OCI-LY7 (cell line): Measurements from ENCODE around the gene PPFIA2. TPM values are rescaled to one million over a fixed set of nuclear protein-coding genes. Genes with fewer than 3 reads are reported as not detected.

ENCODE experiments used
- BruUV-seq: library from RNA; stranded (reverse); fragments of 400-500 nt; replicated peaks from 2 replicates; lab custom pipeline; 2021; lab: Mats Ljungman, UMichigan
- CTCF ChIA-PET: fragments of 300-600 bp; sonication (Branson Sonifier 250); formaldehyde crosslinking; loops from one replicate; lab custom pipeline; 2022; ENCODE audit warnings: antibody characterized with exemption; ENCODE audit not compliant: unreplicated experiment; lab: Charles Lee
- POLR2A ChIA-PET: fragments of 300-600 bp; sonication (Branson Sonifier 250); formaldehyde crosslinking; loops from one replicate; lab custom pipeline; 2022; ENCODE audit warnings: antibody characterized with exemption; lab: Charles Lee
- DNase-seq: peaks from one replicate; pipeline ENCODE4 v3.0.0-alpha.2; 2015; ENCODE audit warnings: low spot score
- H2AFZ ChIP-seq: fragments of 200-600 bp; sonication (generic), shearing (Covaris generic); 2 replicates; pipeline ENCODE4 v1.6.1; 2014; ENCODE audit warnings: mild to moderate bottlenecking, antibody characterized with exemption, low read length, moderate library complexity
- H3K27ac ChIP-seq: fragments of 200-600 bp; sonication (generic); 2 replicates; pipeline ENCODE4 v1.5.1; 2014; ENCODE audit warnings: mixed run types, low read depth, mild to moderate bottlenecking, moderate library complexity, low read length, inconsistent platforms; ENCODE audit not compliant: poor library complexity, severe bottlenecking
- H3K36me3 ChIP-seq: fragments of 200-600 bp; sonication (generic); 2 replicates; pipeline ENCODE4 v1.6.1; 2014; ENCODE audit warnings: mild to moderate bottlenecking, antibody characterized with exemption, low read length, moderate library complexity, mixed read lengths; ENCODE audit not compliant: insufficient read depth
- H3K4me1 ChIP-seq: fragments of 200-600 bp; sonication (generic); 2 replicates; pipeline ENCODE4 v1.5.1; 2014; ENCODE audit warnings: mild to moderate bottlenecking, low read length; ENCODE audit not compliant: insufficient read depth, poor library complexity, severe bottlenecking
- H3K4me2 ChIP-seq: fragments of 200-600 bp; sonication (generic); 2 replicates; pipeline ENCODE4 v1.6.1; 2014; ENCODE audit warnings: mild to moderate bottlenecking, low read length
- H3K4me3 ChIP-seq: fragments of 200-600 bp; sonication (generic); 2 replicates; pipeline ENCODE4 v1.5.1; 2014; ENCODE audit warnings: mild to moderate bottlenecking, low read depth, low read length; ENCODE audit not compliant: poor library complexity, severe bottlenecking
- H3K79me2 ChIP-seq: fragments of 200-600 bp; sonication (generic); 2 replicates; pipeline ENCODE4 v1.6.1; 2016; ENCODE audit warnings: low read depth, mild to moderate bottlenecking, low read length, moderate library complexity, mixed read lengths; ENCODE audit not compliant: insufficient read depth
- H3K9me2 ChIP-seq: fragments of 200-600 bp; sonication (generic); 2 replicates; pipeline ENCODE4 v1.6.1; 2016; ENCODE audit warnings: mild to moderate bottlenecking, low read length, mixed read lengths; ENCODE audit not compliant: insufficient read depth
- H3K9me3 ChIP-seq: fragments of 200-600 bp; sonication (generic); 2 replicates; pipeline ENCODE4 v1.6.1; 2014; ENCODE audit warnings: mild to moderate bottlenecking, mixed run types, low read length, mixed read lengths
- H4K20me1 ChIP-seq: fragments of 200-600 bp; sonication (generic); 2 replicates; pipeline ENCODE4 v1.6.1; 2014; ENCODE audit warnings: mild to moderate bottlenecking, antibody characterized with exemption, low read length, moderate library complexity, mixed read lengths; ENCODE audit not compliant: insufficient read depth
- EZH2phosphoT487 ChIP-seq: fragments of 200-600 bp; sonication (generic); IDR thresholded peaks from 2 replicates; pipeline ENCODE4 v1.6.1; 2018; ENCODE audit warnings: low read depth, borderline replicate concordance, mild to moderate bottlenecking, mixed run types, antibody characterized with exemption, low read length, moderate library complexity, mixed read lengths
- intact Hi-C: fragments of 100-400 bp; cut with micrococcal nuclease; formaldehyde crosslinking; loops from one replicate; pipeline ENCODE4 v1.10.0; 2022; ENCODE audit not compliant: unreplicated experiment
- total RNA-seq, 2 experiments: library from RNA; depleted of rRNA in 1 of 2; stranded (reverse); fragments of >200 nt in 1 of 2; shearing (Covaris generic) in 1 of 2; gene quantifications; 2 replicates each; pipeline ENCODE4 v1.2.3, GENCODE V29; 2014 to 2022
- TF ChIP-seq, protein P1 (sequence below): fragments of 200-600 bp; sonication (generic); conservative IDR thresholded peaks from 2 replicates; pipeline ENCODE4 v1.5.1; 2014; ENCODE audit warnings: mild to moderate bottlenecking, antibody characterized with exemption, low read length, moderate library complexity, mixed read lengths

Gene PPFIA2
- total RNA-seq, 2 experiments from 2014 or later, result not detected

DNA sequence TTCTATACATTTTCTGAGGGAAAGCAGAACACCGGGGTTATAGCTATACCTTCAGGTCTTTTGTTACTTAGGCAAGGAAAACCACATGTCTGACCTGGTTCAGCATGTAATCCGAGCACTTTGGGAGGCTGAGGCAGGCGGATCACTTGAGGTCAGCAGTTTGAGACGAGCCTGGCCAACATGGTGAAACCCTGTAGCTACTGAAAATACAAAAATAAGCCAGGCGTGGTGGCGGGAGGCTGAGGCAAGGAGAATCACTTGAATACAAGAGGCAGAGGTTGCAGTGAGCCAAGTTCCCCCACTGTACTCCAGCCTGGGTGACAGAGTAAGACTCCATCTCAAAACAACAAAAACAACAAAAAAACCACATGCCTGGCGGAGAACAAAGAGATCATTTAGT, 503.7 kb downstream of the PPFIA2 start:
- POLR2A ChIA-PET, result no interaction called here
- no peak overlapping the region for H3K4me3 ChIP-seq
- H3K9me2 ChIP-seq, result no peaks in the 10 kb centered on the region
- H3K79me2 ChIP-seq, result no peaks in the 10 kb centered on the region
- no peaks in the 10 kb centered on the region for H3K4me1 ChIP-seq
- no peaks in the 10 kb centered on the region for H4K20me1 ChIP-seq
- BruUV-seq, result no TSS peak
- no peak overlapping the region for H3K27ac ChIP-seq
- H3K36me3 ChIP-seq, result no peaks in the 10 kb centered on the region
- H2AFZ ChIP-seq, result no peak overlapping the region
- H3K9me3 ChIP-seq, result no peaks in the 10 kb centered on the region
- no peak overlapping the region for H3K4me2 ChIP-seq
- intact Hi-C loops, result loop anchor here (5.0 kb wide), 1 partner anchor 843 kb away; no protein-coding TSS in a partner anchor
- no peak for DNase-seq
- CTCF ChIA-PET, result no interaction called here
- no peak for TF ChIP-seq EZH2phosphoT487
- TF ChIP-seq, protein P1, sequence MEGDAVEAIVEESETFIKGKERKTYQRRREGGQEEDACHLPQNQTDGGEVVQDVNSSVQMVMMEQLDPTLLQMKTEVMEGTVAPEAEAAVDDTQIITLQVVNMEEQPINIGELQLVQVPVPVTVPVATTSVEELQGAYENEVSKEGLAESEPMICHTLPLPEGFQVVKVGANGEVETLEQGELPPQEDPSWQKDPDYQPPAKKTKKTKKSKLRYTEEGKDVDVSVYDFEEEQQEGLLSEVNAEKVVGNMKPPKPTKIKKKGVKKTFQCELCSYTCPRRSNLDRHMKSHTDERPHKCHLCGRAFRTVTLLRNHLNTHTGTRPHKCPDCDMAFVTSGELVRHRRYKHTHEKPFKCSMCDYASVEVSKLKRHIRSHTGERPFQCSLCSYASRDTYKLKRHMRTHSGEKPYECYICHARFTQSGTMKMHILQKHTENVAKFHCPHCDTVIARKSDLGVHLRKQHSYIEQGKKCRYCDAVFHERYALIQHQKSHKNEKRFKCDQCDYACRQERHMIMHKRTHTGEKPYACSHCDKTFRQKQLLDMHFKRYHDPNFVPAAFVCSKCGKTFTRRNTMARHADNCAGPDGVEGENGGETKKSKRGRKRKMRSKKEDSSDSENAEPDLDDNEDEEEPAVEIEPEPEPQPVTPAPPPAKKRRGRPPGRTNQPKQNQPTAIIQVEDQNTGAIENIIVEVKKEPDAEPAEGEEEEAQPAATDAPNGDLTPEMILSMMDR, result no peak

DNA sequence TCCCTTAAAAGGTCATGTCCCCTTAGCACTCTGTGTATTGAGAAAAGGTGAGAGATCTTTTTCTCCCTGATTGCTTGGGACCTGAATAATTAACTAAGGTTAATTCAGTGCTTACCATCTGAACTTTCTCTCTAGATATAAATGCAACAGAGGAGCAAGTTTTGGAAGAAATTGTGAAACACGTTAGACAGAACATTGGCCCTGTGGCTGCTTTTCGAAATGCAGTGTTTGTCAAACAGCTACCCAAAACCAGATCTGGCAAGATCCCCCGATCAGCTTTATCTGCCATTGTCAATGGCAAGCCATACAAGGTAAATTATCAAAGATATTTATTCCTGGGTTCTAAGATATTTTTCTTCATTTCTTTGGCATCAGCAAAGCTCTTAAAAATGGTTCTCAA, 505.8 kb downstream of the PPFIA2 start:
- no peak for DNase-seq
- Histone ChIP-seq H3K9me2 (no peaks in the 10 kb centered on the region), H4K20me1 (no peaks in the 10 kb centered on the region), H3K27ac (no peak overlapping the region), H3K79me2 (no peaks in the 10 kb centered on the region), H3K9me3 (no peaks in the 10 kb centered on the region), H2AFZ (no peak overlapping the region), H3K4me2 (no peak overlapping the region), H3K4me3 (no peak overlapping the region), H3K36me3 (no peaks in the 10 kb centered on the region), H3K4me1 (no peaks in the 10 kb centered on the region)
- BruUV-seq, result no TSS peak
- no peak for TF ChIP-seq EZH2phosphoT487
- TF ChIP-seq, protein P1, result no peak
- ChIA-PET POLR2A (no interaction called here), CTCF (no interaction called here)
- intact Hi-C loops, result no loop called here

DNA sequence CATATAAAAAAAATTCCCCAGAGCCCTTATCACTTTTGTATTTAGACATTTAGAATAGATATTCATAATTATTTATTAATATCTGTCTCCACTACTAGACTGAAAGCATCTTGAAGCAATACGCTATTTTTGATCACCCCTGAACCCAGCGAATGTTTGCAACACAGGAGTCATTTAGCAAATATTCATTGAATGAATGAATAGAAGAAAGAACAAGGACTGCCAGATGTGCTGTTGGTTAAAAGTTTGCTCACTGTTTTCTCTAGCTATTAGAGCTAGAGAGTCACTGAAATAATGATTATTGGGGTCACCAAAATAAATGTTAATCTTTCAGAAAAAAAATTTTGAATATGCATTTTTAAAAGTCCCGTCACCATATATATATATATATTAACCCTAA, 506.9 kb downstream of the PPFIA2 start:
- Histone ChIP-seq H4K20me1 (no peaks in the 10 kb centered on the region), H3K36me3 (no peaks in the 10 kb centered on the region), H2AFZ (no peak overlapping the region), H3K4me1 (no peaks in the 10 kb centered on the region), H3K79me2 (no peaks in the 10 kb centered on the region), H3K4me3 (no peak overlapping the region), H3K9me3 (no peaks in the 10 kb centered on the region), H3K9me2 (no peaks in the 10 kb centered on the region), H3K4me2 (no peak overlapping the region), H3K27ac (no peak overlapping the region)
- intact Hi-C loops, result no loop called here
- DNase-seq, result no peak
- POLR2A ChIA-PET, result no interaction called here
- no TSS peak for BruUV-seq
- TF ChIP-seq EZH2phosphoT487, result no peak
- TF ChIP-seq, protein P1, result no peak
- CTCF ChIA-PET, result no interaction called here
